Fibroblast of lung (primary cell): ENCODE results near the gene MELTF.

Experiments used
- EZH2 ChIP-seq: IDR thresholded peaks from 2 replicates; pipeline ENCODE4 v1.5.1; 2012; ENCODE audit warnings: low read length, control low read depth, mild to moderate bottlenecking; ENCODE audit errors: missing control alignments
- TF ChIP-seq, protein P1 (sequence below), 2 donors: IDR thresholded peaks in 1 of 2; conservative IDR thresholded peaks in 1 of 2; 1 replicate in 1 of 2; 2 replicates in 1 of 2; pipeline ENCODE4 v1.5.1; 2011 to 2012; ENCODE audit warnings: low read length in 2 of 2, control low read depth in 1 of 2, inconsistent platforms in 1 of 2, low read depth in 1 of 2, mild to moderate bottlenecking in 1 of 2

DNA sequence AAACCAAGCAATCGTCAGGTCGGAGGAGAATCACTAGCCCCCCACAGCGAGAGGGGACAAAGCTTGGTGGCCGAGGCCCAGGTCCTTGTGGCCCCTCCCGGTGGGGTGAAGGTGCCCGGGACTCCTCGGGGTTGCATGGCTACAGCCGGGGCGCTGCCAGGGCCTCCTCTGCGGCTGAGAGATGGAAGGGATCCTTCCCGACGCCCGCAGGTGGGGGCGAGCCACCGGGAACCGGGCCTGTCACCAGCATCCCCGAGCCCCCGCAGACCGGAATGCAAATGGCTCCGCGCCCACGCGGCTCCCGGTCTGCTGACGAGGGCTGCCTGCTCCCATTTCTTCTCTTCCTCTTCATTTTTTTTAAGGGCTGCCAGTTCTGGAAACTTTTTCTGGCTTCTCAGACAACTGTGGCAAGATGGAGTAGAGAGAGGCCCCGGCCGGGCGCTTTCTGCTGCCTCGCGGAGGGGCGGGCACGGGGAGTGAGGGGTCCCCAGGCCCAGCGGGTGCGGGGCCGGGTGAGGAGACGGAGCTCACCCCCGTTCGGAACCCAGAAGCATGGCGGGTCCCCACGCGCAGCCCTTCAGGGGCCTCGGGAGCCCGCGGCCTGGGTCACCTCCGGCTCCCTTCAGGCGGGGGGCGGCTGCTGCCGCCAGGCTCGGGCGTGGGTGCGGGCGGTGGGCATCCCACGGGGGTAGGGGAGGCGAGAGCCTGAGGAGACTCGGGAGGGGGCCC is 27.5 kb downstream of the MELTF start:
- TF ChIP-seq EZH2, result no peak
- TF ChIP-seq, protein P1, sequence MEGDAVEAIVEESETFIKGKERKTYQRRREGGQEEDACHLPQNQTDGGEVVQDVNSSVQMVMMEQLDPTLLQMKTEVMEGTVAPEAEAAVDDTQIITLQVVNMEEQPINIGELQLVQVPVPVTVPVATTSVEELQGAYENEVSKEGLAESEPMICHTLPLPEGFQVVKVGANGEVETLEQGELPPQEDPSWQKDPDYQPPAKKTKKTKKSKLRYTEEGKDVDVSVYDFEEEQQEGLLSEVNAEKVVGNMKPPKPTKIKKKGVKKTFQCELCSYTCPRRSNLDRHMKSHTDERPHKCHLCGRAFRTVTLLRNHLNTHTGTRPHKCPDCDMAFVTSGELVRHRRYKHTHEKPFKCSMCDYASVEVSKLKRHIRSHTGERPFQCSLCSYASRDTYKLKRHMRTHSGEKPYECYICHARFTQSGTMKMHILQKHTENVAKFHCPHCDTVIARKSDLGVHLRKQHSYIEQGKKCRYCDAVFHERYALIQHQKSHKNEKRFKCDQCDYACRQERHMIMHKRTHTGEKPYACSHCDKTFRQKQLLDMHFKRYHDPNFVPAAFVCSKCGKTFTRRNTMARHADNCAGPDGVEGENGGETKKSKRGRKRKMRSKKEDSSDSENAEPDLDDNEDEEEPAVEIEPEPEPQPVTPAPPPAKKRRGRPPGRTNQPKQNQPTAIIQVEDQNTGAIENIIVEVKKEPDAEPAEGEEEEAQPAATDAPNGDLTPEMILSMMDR (conservative IDR thresholded peaks at IDR 0.05 in 1 of 2, IDR thresholded peaks at IDR 0.05 in 1 of 2; ENCODE audit: low read depth in 1 of 2, low read length in 2 of 2), result no peak
